PFSK-1 (cell line): ENCODE measurements around the gene VAT1L.

Source experiments
- FOXP2 ChIP-seq: optimal IDR thresholded peaks from 2 replicates; pipeline ENCODE3; 2011; ENCODE audit warnings: borderline replicate concordance, control low read depth, inconsistent platforms; ENCODE audit not compliant: insufficient read depth; ENCODE audit errors: extremely low read length, extremely low read depth
- POLR2AphosphoS5 ChIP-seq: IDR thresholded peaks from 2 replicates; pipeline ENCODE4 v1.6.1; 2012; ENCODE audit warnings: low read depth, mild to moderate bottlenecking, control low read depth, low read length, moderate library complexity
- REST ChIP-seq, 2 experiments: IDR thresholded peaks; 2 replicates each; pipeline versions ENCODE4 v1.6.1 to v1.8.0; 2011 to 2012; ENCODE audit warnings: low read depth in 2 of 2, low read length in 2 of 2, control low read depth in 1 of 2, inconsistent platforms in 1 of 2, mild to moderate bottlenecking in 1 of 2, moderate library complexity in 1 of 2; ENCODE audit not compliant: insufficient read depth in 1 of 2
- SIN3A ChIP-seq: IDR thresholded peaks from 2 replicates; pipeline ENCODE4 v1.6.1; 2012; ENCODE audit warnings: mild to moderate bottlenecking, low read length, moderate library complexity, borderline replicate concordance; ENCODE audit not compliant: insufficient read depth
- TAF1 ChIP-seq: IDR thresholded peaks from 2 replicates; pipeline ENCODE4 v1.6.1; 2012; ENCODE audit warnings: low read length, control low read depth, borderline replicate concordance; ENCODE audit not compliant: insufficient read depth

VAT1L gene

GRCh38 chr16:77951788-77952187, 163.4 kb downstream of the VAT1L start:
- no peak for TF ChIP-seq REST (IDR thresholded peaks at IDR 0.05; ENCODE audit: insufficient read depth in 1 of 2, low read depth in 2 of 2, low read length in 2 of 2)
- TF ChIP-seq POLR2AphosphoS5, result no peak

- TF ChIP-seq FOXP2, result no peak
- TF ChIP-seq POLR2AphosphoS5, result no peak
- no peak for TF ChIP-seq TAF1
- TF ChIP-seq REST (IDR thresholded peaks at IDR 0.05; ENCODE audit: insufficient read depth in 1 of 2, low read depth in 2 of 2, low read length in 2 of 2), result no peak
- TF ChIP-seq SIN3A, result no peak
Measured at GRCh38 chr16:77955127-77955526, 166.8 kb downstream of the VAT1L start.

- no peak for TF ChIP-seq REST (IDR thresholded peaks at IDR 0.05; ENCODE audit: insufficient read depth in 1 of 2, low read depth in 2 of 2, low read length in 2 of 2)
- TF ChIP-seq TAF1, result no peak
- TF ChIP-seq FOXP2, result no peak
- TF ChIP-seq POLR2AphosphoS5, result no peak
- no peak for TF ChIP-seq SIN3A
Measured at GRCh38 chr16:77956231-77956630, 167.9 kb downstream of the VAT1L start.

- TF ChIP-seq SIN3A (no peak), REST (IDR thresholded peaks at IDR 0.05; ENCODE audit: insufficient read depth in 1 of 2, low read depth in 2 of 2, low read length in 2 of 2) (no peak), FOXP2 (no peak), POLR2AphosphoS5 (no peak), TAF1 (no peak)
Measured at GRCh38 chr16:77960766-77961165, 172.4 kb downstream of the VAT1L start.

- TF ChIP-seq POLR2AphosphoS5 (no peak), FOXP2 (no peak)
Measured at GRCh38 chr16:77961814-77962213, 173.4 kb downstream of the VAT1L start.

- TF ChIP-seq POLR2AphosphoS5 (no peak), SIN3A (no peak), TAF1 (no peak), REST (IDR thresholded peaks at IDR 0.05; ENCODE audit: insufficient read depth in 1 of 2, low read depth in 2 of 2, low read length in 2 of 2) (no peak), FOXP2 (no peak)
Measured at GRCh38 chr16:77962689-77963088, 174.3 kb downstream of the VAT1L start.
